Keratinocyte (primary cell): Measurements from ENCODE around the gene TUBE1.

Source experiments
- EZH2 ChIP-seq: IDR thresholded peaks from one replicate; pipeline ENCODE4 v1.6.1; 2012; ENCODE audit warnings: inconsistent platforms, mild to moderate bottlenecking, low read length, moderate library complexity
- TF ChIP-seq, protein P1 (sequence below), 3 experiments: IDR thresholded peaks in 1 of 3; conservative IDR thresholded peaks in 1 of 3; optimal IDR thresholded peaks in 1 of 3; 2 replicates in 2 of 3; 3 replicates in 1 of 3; pipeline versions ENCODE3 to v1.5.1; 2011; ENCODE audit warnings: low read length in 3 of 3, mild to moderate bottlenecking in 3 of 3, moderate library complexity in 2 of 3, control low read depth in 1 of 3, inconsistent platforms in 1 of 3; ENCODE audit not compliant: insufficient read depth in 2 of 3; ENCODE audit errors: extremely low read depth in 1 of 3

DNA sequence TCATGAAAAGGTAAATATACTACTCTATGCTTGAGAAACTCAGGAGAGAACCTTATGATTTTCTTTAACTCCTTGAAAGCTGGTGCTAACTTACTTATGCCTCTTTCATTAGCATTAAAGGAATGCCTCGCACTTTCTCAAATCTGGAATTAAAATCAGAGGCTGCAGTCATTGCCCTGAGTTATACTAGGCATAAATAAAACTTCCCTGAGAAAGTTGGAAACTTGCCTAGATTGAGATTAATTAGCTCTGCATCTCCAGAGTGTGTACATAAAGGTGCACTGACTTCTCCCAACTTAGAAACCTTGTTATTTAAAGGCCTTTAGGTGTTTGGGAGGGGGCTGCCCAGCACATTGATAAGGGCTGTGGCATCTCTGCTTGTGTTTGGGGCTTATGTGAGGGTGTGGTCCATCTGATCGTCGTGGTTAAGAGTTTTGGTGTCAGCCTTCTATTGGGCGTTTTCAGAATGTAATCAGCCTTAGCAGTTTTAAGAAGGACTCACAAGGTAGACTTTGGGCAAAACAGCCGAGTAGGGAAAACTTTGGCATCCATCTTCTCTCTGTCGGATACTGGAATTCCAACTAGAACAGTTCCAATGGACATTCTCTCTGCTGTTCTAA lies 65.5 kb downstream of the TUBE1 start:
- TF ChIP-seq, protein P1, sequence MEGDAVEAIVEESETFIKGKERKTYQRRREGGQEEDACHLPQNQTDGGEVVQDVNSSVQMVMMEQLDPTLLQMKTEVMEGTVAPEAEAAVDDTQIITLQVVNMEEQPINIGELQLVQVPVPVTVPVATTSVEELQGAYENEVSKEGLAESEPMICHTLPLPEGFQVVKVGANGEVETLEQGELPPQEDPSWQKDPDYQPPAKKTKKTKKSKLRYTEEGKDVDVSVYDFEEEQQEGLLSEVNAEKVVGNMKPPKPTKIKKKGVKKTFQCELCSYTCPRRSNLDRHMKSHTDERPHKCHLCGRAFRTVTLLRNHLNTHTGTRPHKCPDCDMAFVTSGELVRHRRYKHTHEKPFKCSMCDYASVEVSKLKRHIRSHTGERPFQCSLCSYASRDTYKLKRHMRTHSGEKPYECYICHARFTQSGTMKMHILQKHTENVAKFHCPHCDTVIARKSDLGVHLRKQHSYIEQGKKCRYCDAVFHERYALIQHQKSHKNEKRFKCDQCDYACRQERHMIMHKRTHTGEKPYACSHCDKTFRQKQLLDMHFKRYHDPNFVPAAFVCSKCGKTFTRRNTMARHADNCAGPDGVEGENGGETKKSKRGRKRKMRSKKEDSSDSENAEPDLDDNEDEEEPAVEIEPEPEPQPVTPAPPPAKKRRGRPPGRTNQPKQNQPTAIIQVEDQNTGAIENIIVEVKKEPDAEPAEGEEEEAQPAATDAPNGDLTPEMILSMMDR (optimal IDR thresholded peaks at IDR 0.05 in 1 of 3, IDR thresholded peaks at IDR 0.05 in 1 of 3, conservative IDR thresholded peaks at IDR 0.05 in 1 of 3; ENCODE audit: extremely low read depth in 1 of 3, insufficient read depth in 2 of 3, low read length in 3 of 3), result no peak
- no peak for TF ChIP-seq EZH2
